ENCODE results near the gene CCDC141. TPM values are rescaled to one million over a fixed set of nuclear protein-coding genes. Genes with fewer than 3 reads are reported as not detected.

The CCDC141 gene
- total RNA-seq, 1 donor from 2014 or later: 90.3 TPM

GRCh38 chr2:178913049-178913441 is 136.9 kb downstream of the CCDC141 start:
- no peak for DNase-seq (ENCODE audit: low spot score)

GRCh38 chr2:178912416-178913048 is 137.4 kb downstream of the CCDC141 start:
- no peak for DNase-seq (ENCODE audit: low spot score)

GRCh38 chr2:178911039-178911438 is 138.9 kb downstream of the CCDC141 start:
- DNase-seq (ENCODE audit: low spot score): no peak

DNA sequence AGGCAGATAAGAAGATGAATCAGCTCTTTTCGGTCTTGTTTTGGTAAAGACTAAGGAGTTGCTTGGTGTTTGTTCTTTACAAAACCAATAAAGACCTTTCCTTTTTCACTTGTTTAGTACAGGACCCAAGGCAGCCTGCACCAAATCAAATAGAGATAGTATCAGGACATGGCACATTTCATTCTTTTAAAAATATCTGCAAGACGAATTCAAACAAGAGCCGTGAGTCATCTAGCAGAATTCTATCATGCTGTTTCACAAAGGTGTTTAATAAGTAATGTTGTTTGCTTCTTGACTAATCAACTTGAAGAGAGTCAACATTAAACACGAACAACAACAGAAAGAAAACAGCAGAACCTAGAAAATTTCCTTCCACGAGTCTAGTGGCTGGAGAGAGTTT is 139.9 kb downstream of the CCDC141 start:
- no peak for DNase-seq (ENCODE audit: low spot score)

GRCh38 chr2:178909507-178909906 is 140.4 kb downstream of the CCDC141 start:
- DNase-seq (ENCODE audit: low spot score): no peak

DNA sequence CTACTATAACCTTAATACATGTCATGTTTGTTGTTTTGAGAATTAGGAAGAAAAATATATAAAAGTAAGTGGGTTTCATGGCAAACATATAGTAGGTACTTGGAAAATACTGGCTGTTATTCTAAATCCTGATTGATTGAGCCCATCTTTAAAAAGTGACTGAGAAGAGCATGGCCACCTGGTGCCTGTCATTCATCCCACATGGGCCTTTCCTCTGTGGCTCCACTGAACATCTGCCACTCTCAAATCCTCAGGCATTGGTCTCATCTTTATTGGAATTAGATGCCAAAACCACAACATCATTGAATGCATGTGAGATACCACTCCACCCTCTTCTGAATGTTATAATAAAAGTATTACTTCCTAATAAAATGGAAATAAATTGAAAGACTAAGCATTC is 141.1 kb downstream of the CCDC141 start:
- no peak for DNase-seq (ENCODE audit: low spot score)

- no peak for DNase-seq (ENCODE audit: low spot score)
Observed at GRCh38 chr2:178905261-178905660, 144.7 kb downstream of the CCDC141 start.

- DNase-seq (ENCODE audit: low spot score): no peak
Observed at GRCh38 chr2:178899656-178900055, 150.3 kb downstream of the CCDC141 start.

GRCh38 chr2:178895872-178896271 is 154.1 kb downstream of the CCDC141 start:
- no peak for DNase-seq (ENCODE audit: low spot score)

DNA sequence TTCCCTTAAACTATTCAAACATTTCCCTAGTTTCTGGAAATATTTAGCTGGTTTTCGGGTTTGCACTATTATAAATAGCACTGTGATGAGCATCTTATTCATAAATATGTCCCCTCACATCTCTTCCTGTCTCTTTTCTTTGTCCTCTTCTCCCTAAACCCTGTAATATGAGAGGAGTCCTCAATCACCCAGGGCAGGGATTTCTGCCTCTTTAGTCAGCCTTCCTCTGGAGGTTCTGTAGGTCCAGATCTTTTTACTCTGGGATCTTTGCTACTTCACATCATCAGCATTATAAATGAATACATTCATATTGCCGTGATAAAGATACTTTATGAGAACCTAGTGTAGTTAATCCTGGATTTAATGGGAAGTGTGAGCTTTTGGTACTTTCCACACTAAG is 154.8 kb downstream of the CCDC141 start:
- no peak for DNase-seq (ENCODE audit: low spot score)

DNA sequence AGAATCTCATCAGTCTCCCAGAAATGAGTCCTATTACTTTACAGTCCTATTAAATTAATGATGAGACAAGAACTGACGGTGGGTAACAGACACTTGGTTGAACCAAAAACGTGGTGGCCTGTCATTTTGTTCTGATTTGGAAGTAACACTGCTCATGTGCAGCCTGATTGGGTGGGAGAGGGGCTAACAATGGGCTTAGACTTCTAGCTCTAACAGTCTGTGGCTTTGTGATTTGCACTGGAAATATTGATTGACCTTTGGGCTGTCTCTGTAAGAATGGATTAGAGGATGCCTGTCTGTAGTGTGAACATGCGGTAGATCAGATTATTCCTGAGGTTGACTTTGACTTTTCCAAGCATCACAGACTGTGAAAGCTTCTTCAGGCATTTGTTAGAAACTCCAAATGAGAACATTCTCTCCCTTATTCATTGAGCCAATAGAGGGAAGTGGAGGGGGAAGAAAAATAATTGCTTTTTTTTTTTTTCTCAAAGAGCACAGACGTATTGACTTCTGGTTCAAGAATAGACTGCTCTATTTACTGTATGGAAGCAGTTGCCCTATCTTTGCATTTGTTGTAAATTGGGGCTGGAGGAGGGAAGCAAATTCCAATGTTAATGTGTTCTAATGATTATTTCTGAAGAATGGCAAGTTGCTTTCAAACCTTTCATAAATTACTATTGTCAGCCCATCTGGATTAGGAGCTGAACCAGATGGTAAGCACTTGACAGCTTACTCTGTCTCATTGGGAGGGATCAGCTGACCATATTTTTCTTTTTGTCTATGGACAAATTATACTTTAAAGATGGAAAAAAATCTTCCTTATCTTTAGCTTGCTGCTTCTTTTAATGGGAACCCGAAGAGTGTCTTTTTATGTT is 156.9 kb downstream of the CCDC141 start:
- no peak for DNase-seq (ENCODE audit: low spot score)

DNA sequence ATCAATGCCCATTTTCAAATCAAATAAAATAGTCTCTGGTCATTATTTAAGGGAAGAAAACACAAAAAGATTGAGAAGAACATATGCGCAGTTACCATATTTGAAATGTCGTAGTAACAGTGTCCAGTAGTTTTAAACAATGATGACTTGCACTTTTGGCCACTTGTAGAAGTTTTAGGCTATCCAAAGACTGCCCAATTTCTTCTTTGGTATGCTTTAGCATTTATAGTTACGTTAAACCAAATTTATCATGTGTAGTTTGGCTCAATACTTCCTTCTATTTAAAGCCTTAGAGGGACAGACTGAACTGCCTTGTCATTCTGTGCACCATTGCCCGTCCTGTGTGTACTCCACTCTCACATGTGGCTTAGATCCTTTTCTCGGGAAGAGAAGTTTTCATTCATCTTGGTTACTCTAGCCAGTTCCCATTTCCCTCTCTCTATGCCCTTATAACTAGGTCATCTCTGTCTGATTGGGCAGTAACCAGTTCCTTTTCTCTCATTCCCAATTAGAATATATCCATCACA is 157.9 kb downstream of the CCDC141 start:
- DNase-seq (ENCODE audit: low spot score): no peak

DNA sequence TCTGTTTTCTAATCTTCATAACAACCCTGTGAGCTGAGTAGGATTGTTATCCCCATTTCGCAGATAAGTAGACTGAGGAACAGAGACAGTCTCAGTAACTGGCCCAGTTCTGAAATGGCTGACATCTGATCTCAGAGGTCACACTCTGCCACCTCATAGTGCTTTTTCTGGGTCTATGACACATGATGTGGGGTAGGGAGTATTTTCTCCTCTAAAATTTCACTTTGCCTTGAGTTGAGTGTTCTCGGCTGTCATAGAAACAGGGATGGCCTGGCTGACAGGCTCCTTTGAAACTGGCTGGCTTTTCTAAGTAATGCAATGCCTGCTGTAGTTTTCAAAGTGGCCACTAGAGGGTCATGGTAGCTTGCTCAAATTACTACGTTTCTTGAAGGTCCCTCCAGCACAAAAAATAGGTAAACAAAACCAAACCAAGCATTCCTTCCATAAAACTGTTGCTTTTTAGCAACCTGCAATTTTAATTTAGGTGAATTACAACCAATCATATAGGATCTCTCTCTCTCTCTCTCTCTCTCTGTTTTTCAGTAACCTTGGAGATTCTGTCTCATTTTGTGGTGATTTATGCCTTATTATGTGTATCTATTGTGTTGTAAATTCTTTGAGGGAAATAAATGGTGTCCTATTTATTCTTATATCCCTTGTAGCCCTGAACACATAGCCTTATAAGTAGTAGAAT is 158.5 kb downstream of the CCDC141 start:
- DNase-seq (ENCODE audit: low spot score): peak; percentile 70

GRCh38 chr2:178886006-178886405 is 163.9 kb downstream of the CCDC141 start:
- no peak for DNase-seq (ENCODE audit: low spot score)

- DNase-seq (ENCODE audit: low spot score): no peak
Observed at GRCh38 chr2:178884440-178884839, 165.5 kb downstream of the CCDC141 start.

DNA sequence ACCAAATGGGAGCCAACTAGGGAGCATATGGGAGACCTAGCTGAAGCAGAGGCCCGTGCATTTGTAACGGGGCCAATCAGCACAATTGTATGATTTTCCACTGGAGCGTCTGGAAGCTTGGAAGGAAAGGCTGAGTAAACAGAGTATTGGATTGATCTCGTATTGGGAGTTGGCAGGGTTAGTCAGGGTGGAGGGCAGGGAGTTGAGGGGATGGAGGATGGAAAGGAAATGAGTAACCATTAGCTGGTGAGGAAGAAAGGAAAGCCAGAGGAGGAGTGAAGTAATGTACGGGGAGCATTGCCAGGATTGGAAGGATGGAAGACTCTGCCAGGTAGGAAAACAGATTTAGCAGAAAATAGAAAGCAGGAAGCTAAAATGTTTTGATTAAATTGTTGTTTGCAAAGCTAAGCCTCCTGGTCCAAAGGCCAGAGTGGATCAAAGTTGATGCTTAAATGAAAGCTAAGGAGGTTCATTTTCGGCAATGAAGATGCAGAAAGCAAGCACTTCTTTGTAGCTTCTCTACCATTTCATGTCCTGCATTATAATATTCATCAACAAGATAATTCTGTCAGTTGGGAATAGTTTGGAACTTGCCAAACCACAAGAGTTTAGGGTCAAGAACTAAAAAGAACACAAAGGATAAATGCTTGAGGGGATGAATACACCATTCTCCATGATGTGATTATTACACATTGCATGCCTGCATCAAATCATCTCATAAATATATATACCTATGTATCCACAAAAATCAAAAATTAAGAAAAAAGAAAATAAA is 167.1 kb downstream of the CCDC141 start:
- DNase-seq (ENCODE audit: low spot score): peak; percentile 47

DNA sequence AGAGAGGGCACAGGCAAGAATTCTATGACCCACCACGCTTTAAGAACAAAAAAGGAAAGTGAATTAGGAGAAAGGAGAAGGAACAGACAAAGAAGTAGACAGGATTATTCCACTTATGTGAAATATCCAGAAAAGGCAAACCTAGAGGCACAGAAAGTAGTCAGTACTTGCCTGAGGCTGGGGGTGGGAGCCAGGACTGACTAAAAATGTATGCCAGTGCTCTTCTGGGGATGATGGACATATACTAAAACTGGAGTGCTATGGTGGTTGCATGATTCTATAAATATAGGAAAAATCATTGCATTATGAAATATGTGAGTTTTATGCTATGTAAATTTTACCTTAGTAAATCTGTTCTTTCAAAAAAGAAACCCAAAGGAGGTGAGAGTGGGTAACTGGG is 168.9 kb downstream of the CCDC141 start:
- no peak for DNase-seq (ENCODE audit: low spot score)

DNA sequence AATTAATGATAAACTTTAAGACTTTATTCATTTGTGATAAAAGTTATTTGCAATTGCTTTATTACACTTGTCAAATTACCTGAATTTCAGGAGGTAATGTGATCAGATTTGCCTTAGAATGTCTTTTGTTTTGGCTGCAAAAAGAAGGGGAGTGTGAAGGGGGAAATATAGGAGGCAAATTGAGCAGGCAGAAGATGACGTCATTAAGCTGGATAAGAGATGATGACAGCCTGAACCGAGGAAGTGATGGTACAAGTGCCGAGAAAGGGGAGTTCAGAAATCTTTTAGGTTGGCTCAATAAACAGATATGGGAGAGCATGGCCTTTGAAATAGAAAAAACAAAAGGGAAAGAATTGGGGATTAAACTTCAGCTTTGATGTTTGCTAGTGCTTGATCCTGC is 169.7 kb downstream of the CCDC141 start:
- DNase-seq (ENCODE audit: low spot score): no peak

DNA sequence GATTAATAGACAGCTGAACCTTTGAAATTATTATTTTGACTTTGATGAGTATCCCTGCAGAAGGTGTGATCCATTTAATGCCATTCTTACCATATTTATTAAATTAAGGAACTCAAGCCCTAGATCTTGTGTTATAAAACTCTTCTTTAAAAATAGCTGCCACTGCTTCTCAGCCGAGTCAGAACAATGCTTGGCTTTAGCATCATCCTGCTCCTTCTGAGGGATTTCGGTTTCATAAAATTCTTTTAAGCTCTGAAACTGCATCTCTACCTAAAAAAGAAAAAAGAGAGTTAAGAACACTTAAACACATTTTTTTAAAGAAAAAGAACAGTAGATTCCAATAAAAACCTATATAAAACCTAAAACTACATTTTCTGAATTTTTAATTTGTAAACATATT is 172.1 kb downstream of the CCDC141 start:
- DNase-seq (ENCODE audit: low spot score): no peak

GRCh38 chr2:178874529-178875240 is 175.3 kb downstream of the CCDC141 start:
- peak; percentile 22 for DNase-seq (ENCODE audit: low spot score)

DNA sequence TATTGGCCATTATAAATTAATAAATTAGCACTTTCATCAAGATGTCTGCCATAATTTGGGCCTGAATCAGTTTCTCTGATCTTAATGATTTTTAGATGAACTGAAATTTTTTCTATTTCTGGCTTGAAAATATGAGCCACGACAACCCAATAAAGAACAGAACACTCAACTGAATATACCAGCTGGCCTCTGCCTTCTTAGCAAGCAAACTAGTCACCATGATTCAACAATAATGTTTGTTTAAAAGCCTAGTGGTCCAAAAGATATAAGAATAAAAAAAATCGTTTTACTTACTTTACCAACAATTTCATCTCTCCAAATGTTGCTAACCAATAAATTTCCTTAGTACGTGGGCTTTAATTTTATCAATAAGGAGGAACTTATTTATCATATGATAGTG is 176.0 kb downstream of the CCDC141 start:
- no peak for DNase-seq (ENCODE audit: low spot score)

Measured in mucosa of gallbladder (tissue), 1 donor.